DOHH2 (cell line): Measurements from ENCODE around the gene TCERG1L.

Experiments used
- CTCF ChIP-seq: fragments of 200-600 bp; sonication (generic); IDR thresholded peaks from one replicate; pipeline ENCODE4 v1.5.1; 2014; ENCODE audit warnings: antibody characterized with exemption, mild to moderate bottlenecking, low read depth, low read length; ENCODE audit not compliant: poor library complexity, severe bottlenecking
- EZH2phosphoT487 ChIP-seq: fragments of 200-600 bp; sonication (generic); IDR thresholded peaks from 2 replicates; pipeline ENCODE4 v1.6.1; 2017; ENCODE audit warnings: borderline replicate concordance, mild to moderate bottlenecking, antibody characterized with exemption, low read length, moderate library complexity, mixed read lengths

GRCh38 chr10:131043039-131043691, 268.4 kb downstream of the TCERG1L start:
- TF ChIP-seq CTCF (no peak), EZH2phosphoT487 (no peak)
